Peyer's patch (tissue), 4 donors: ENCODE data around the gene TES.
"Not testable (repeated sequence)": the region's sequence is repeated elsewhere in the genome, so short reads cannot be mapped to it uniquely, and the experiment has no call there.

Source experiments
- POLR2A ChIP-seq, 2 donors: fragments of 450-650 bp; IDR thresholded peaks; one replicate each; pipeline ENCODE4 v1.5.1; 2017; ENCODE audit warnings: antibody characterized with exemption in 2 of 2, mild to moderate bottlenecking in 2 of 2, moderate library complexity in 2 of 2
- TF ChIP-seq, protein P1 (sequence below), 6 experiments: fragments of 450-650 bp in 4 of 6; fragments of 200-600 bp in 2 of 6; sonication (generic) in 1 of 6; IDR thresholded peaks; one replicate each; pipeline ENCODE4 v1.5.1; 2017 to 2019; ENCODE audit warnings: antibody characterized with exemption in 6 of 6, mild to moderate bottlenecking in 3 of 6, moderate library complexity in 1 of 6

DNA sequence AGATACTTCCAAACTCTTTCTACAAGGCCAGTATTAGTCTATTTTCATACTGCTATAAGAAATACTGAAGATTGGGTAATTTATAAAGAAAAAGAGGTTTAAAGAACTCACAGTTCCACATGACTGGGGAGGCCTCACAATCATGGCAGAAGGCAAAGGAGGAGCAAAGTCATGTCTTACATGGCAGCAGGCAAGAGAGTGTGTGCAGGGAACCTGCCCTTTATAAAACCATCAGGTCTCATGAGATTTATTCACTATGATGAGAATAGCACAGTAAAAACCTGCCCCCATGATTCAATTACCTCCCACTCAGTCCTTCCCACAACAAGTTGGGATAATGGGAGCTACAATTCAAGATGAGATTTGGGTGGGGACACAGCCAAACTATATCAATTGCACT is 85.6 kb downstream of the TES start:
- TF ChIP-seq, protein P1, sequence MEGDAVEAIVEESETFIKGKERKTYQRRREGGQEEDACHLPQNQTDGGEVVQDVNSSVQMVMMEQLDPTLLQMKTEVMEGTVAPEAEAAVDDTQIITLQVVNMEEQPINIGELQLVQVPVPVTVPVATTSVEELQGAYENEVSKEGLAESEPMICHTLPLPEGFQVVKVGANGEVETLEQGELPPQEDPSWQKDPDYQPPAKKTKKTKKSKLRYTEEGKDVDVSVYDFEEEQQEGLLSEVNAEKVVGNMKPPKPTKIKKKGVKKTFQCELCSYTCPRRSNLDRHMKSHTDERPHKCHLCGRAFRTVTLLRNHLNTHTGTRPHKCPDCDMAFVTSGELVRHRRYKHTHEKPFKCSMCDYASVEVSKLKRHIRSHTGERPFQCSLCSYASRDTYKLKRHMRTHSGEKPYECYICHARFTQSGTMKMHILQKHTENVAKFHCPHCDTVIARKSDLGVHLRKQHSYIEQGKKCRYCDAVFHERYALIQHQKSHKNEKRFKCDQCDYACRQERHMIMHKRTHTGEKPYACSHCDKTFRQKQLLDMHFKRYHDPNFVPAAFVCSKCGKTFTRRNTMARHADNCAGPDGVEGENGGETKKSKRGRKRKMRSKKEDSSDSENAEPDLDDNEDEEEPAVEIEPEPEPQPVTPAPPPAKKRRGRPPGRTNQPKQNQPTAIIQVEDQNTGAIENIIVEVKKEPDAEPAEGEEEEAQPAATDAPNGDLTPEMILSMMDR (IDR thresholded peaks at IDR 0.05) = not testable (repeated sequence)
- not testable (repeated sequence) for TF ChIP-seq POLR2A (IDR thresholded peaks at IDR 0.05)
